Measurements from ENCODE around the gene ULBP1. TPM values are rescaled to one million over a fixed set of nuclear protein-coding genes. Genes with fewer than 3 reads are reported as not detected.

Gene ULBP1
- polyA plus RNA-seq, 1 donor (not counting 4 experiments of a cell fraction or from before 2014, with no cell fraction given): 2.2 TPM

- H3K9me1 ChIP-seq (ENCODE audit: control insufficient read depth, extremely low read depth, insufficient read depth, low read length): no peaks in the 10 kb centered on the region
- H2AFZ ChIP-seq (ENCODE audit: control insufficient read depth, low read length): no peak overlapping the region
- H3K27me3 ChIP-seq (ENCODE audit: control insufficient read depth, extremely low read depth, insufficient read depth, low read length): peaks cover 30% of the 10 kb centered on the region
- DNase-seq (ENCODE audit: low read depth, low spot score): no peak
- no peak overlapping the region for H3K27ac ChIP-seq (ENCODE audit: control insufficient read depth, insufficient read depth, low read length)
- no peak overlapping the region for H3K4me3 ChIP-seq (ENCODE audit: control insufficient read depth in 2 of 3, extremely low read depth in 1 of 3, insufficient read depth in 2 of 3, low read depth in 1 of 3, low read length in 3 of 3)
- no peak for FAIRE-seq
- H3K36me3 ChIP-seq (ENCODE audit: control insufficient read depth in 2 of 2, extremely low read depth in 1 of 2, insufficient read depth in 2 of 2, low read length in 2 of 2): no peaks in the 10 kb centered on the region
- no peaks in the 10 kb centered on the region for H3K4me1 ChIP-seq (ENCODE audit: control insufficient read depth, extremely low read depth, insufficient read depth, low read length)
- no peaks in the 10 kb centered on the region for H3K79me2 ChIP-seq (ENCODE audit: control insufficient read depth, insufficient read depth, low read length)
- no peak overlapping the region for H3K4me2 ChIP-seq (ENCODE audit: control insufficient read depth, extremely low read depth, insufficient read depth, low read depth, low read length)
- no peaks in the 10 kb centered on the region for H3K9me3 ChIP-seq (ENCODE audit: control insufficient read depth, low read depth, low read length)
- TF ChIP-seq EZH2 (IDR thresholded peaks at IDR 0.05; ENCODE audit: low read length): no peak
- TF ChIP-seq CTCF (optimal IDR thresholded peaks at IDR 0.05 in 1 of 3, IDR thresholded peaks at IDR 0.05 in 1 of 3, conservative IDR thresholded peaks at IDR 0.05 in 1 of 3; ENCODE audit: extremely low read depth in 1 of 3, insufficient read depth in 2 of 3, low read length in 3 of 3): no peak
- H4K20me1 ChIP-seq (ENCODE audit: control insufficient read depth, extremely low read depth, insufficient read depth, low read length): no peaks in the 10 kb centered on the region
- dilution Hi-C loops (cut with MboI; ENCODE audit: extremely low pct_ligation_motif_present, low sequenced_read_pairs): no loop called here
- no peak overlapping the region for H3K9ac ChIP-seq (ENCODE audit: control insufficient read depth, extremely low read depth, insufficient read depth, low read length)
Observed at GRCh38 chr6:149975400-149975799, 11.7 kb downstream of the ULBP1 start.

DNA sequence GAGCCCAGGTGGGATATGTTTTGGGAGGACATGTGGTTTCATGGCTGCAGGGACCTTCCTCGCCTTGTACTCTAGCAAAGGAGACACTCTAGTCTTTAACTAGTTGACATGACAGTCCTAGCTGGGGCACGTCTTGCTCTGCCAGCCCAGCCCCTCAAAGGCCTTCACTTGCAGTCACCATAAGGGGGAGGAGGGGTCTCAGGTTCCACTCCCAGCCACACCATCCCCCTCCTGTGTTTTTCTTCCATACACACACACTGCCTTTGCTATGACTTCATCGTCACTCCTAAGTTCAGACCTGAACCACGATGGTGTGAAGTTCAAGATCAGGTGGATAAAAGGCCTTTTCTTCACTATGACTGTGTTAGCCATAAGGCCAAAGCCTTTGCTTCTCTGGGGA lies 13.5 kb downstream of the ULBP1 start:
- no peaks in the 10 kb centered on the region for H3K4me1 ChIP-seq (ENCODE audit: control insufficient read depth, extremely low read depth, insufficient read depth, low read length)
- FAIRE-seq (no peak), DNase-seq (ENCODE audit: low read depth, low spot score) (no peak)
- H3K9ac ChIP-seq (ENCODE audit: control insufficient read depth, extremely low read depth, insufficient read depth, low read length): no peak overlapping the region
- no peak overlapping the region for H3K27ac ChIP-seq (ENCODE audit: control insufficient read depth, insufficient read depth, low read length)
- no peaks in the 10 kb centered on the region for H3K9me1 ChIP-seq (ENCODE audit: control insufficient read depth, extremely low read depth, insufficient read depth, low read length)
- peaks cover 36% of the 10 kb centered on the region for H3K27me3 ChIP-seq (ENCODE audit: control insufficient read depth, extremely low read depth, insufficient read depth, low read length)
- dilution Hi-C loops (cut with MboI; ENCODE audit: extremely low pct_ligation_motif_present, low sequenced_read_pairs): no loop called here
- no peaks in the 10 kb centered on the region for H4K20me1 ChIP-seq (ENCODE audit: control insufficient read depth, extremely low read depth, insufficient read depth, low read length)
- no peak overlapping the region for H2AFZ ChIP-seq (ENCODE audit: control insufficient read depth, low read length)
- H3K79me2 ChIP-seq (ENCODE audit: control insufficient read depth, insufficient read depth, low read length): no peaks in the 10 kb centered on the region
- TF ChIP-seq CTCF (optimal IDR thresholded peaks at IDR 0.05 in 1 of 3, IDR thresholded peaks at IDR 0.05 in 1 of 3, conservative IDR thresholded peaks at IDR 0.05 in 1 of 3; ENCODE audit: extremely low read depth in 1 of 3, insufficient read depth in 2 of 3, low read length in 3 of 3) (no peak), EZH2 (IDR thresholded peaks at IDR 0.05; ENCODE audit: low read length) (no peak)
- no peaks in the 10 kb centered on the region for H3K36me3 ChIP-seq (ENCODE audit: control insufficient read depth in 2 of 2, extremely low read depth in 1 of 2, insufficient read depth in 2 of 2, low read length in 2 of 2)
- H3K4me2 ChIP-seq (ENCODE audit: control insufficient read depth, extremely low read depth, insufficient read depth, low read depth, low read length): no peak overlapping the region
- H3K9me3 ChIP-seq (ENCODE audit: control insufficient read depth, low read depth, low read length): no peaks in the 10 kb centered on the region
- no peak overlapping the region for H3K4me3 ChIP-seq (ENCODE audit: control insufficient read depth in 2 of 3, extremely low read depth in 1 of 3, insufficient read depth in 2 of 3, low read depth in 1 of 3, low read length in 3 of 3)
